HG03196 (cell line): ENCODE measurements around the gene PPARG.
"Not testable (repeated sequence)": the region's sequence is repeated elsewhere in the genome, so short reads cannot be mapped to it uniquely, and the experiment has no call there.

Experiments
- ATAC-seq: cut with Tn5 transposase; IDR thresholded peaks from one replicate; pipeline ENCODE4 v1.9.1; 2021; ENCODE audit not compliant: unreplicated experiment

PPARG gene

DNA sequence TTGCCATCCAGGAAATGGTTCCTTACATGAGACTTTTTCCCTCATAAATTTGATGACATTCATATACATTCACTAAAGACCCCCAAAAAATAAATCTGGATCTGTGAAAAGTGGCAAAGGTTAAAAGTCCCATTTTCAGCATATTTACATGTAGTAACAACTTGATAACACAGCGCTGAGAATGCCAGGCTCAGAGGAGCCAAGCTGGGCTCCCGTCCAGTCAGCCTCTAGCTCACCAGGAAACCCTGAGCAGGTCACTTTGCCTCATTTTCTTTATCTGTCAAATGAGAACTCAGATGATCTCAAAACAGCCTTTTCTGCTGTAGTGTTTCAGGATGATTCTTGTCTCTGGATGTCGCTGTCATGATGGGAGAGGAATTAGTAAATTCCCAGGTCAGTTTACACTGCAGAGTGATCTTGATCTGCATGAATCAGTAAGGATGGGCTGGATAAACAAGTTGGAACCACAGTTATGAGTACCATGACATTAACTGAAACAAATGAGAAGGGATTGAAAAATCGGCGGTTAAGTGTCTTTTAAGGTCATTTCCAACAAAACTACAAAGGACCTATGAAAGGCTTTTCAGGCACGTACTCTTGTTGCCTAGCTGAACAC lies 82.8 kb downstream of the PPARG start:
- no peak for ATAC-seq

DNA sequence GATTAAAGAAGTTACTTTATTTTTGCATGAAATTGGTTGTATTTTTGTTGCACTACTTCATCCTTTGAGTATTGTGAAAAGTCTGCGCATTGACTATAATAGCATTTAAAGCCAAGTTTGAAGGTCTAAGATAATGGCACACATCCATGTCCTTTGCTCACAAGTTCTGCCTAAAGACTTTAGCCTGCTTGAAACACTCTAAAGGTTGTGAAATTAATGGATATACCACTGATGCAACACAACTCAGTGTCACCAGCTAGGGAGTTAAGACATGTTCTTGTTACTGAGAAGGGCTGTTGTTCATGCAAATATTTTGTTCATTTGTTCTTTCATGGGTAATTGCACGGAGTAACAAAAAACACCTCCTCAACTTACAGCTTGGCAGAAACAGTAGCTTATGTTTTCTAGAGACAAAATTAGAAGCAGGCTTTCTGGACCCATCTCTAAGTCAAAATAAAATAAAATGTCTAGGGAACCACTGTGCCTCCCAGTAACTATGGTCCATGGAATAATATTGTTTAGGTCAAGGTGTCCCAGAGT lies 83.9 kb downstream of the PPARG start:
- ATAC-seq = no peak

DNA sequence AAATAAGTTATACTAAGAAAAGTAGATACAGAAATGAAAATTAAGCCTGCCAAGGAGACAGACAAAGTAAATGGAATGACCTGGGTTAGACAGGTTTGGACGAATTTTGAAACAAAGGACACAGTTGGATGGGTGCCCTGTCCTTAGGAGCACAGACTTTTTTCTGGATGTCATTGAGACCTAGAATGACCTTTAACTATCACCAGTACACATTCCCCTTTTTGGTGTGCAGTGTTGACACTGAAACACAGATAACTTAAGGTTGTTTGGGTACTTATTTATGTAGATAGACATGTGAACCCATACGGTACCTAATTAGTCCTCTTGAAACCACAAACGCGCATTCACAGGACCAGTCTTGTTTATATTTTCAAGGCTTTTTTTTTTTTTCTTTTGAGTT lies 86.7 kb downstream of the PPARG start:
- no peak for ATAC-seq

DNA sequence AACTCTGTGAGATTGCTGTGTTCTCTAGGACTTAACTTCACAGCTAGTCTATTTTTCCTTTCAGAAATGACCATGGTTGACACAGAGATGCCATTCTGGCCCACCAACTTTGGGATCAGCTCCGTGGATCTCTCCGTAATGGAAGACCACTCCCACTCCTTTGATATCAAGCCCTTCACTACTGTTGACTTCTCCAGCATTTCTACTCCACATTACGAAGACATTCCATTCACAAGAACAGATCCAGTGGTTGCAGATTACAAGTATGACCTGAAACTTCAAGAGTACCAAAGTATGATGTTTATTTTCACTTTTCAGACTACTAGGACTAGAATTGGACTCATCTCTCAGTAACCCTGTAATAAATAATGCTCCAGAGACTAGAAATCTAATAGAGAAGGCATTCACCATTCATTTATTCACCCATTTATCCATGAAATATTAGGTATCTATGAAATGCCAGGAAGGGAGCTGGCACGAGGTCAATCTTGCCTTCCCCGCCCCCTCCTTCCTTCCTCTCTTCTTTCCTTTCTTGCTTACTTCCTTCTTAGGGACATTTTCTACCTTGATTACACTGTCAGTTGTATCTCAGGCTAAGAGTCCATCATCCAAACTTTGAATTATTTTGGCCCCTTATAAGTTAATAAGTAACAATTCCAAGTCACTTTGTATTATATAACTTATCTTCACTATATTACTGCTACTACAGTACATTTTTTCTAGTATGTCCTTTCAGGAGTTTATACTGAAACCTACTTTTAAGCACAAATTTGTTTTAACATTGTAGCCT lies 91.0 kb downstream of the PPARG start:
- ATAC-seq = no peak

DNA sequence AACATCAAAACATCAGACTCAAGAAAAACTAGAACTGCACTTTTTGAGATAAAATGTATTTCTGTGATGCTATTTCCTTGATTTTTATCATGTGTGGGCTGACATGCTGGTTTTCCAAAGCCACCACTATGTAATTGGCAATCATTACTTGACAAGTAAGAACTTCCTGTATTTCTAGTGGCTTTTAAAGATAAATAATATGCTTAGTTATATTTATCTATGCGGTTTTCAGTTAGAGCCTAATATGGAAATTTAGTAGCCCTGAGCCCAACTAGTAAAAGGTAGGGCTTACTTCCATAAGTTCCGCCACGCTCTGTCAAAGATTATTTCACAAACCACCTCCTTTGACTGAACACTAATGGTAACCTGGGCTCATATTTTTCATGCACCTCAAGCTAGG lies 91.6 kb downstream of the PPARG start:
- ATAC-seq = no peak

DNA sequence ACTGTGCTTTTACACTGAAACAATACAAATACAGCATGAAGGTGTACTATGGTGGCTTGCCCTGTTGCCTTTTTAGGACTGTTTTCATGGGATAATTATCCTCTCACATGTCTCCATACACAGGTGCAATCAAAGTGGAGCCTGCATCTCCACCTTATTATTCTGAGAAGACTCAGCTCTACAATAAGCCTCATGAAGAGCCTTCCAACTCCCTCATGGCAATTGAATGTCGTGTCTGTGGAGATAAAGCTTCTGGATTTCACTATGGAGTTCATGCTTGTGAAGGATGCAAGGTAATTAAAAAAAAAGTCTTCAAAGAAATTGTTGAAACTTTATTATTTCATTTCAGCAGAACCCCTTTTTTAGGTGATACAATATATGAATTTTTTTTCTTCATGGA lies 92.3 kb downstream of the PPARG start:
- no peak for ATAC-seq

DNA sequence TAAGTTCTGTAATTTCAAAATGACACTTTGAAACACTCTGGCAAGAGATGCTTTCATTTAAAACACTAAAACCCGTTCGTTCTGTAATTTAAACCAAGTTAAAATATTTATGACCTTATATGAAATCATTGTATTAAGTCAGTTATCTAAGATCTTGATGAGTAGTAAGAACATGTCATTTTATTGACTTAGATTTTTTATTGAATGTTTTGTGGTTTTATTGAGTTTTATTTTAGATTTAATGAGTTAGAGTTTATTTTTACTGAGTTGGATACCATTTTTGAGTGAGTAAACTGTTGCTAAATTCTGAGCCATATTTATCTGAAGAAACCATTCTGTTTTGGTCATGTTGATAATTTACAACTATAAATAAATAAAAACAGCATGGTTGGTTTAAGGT lies 94.3 kb downstream of the PPARG start:
- no peak for ATAC-seq

DNA sequence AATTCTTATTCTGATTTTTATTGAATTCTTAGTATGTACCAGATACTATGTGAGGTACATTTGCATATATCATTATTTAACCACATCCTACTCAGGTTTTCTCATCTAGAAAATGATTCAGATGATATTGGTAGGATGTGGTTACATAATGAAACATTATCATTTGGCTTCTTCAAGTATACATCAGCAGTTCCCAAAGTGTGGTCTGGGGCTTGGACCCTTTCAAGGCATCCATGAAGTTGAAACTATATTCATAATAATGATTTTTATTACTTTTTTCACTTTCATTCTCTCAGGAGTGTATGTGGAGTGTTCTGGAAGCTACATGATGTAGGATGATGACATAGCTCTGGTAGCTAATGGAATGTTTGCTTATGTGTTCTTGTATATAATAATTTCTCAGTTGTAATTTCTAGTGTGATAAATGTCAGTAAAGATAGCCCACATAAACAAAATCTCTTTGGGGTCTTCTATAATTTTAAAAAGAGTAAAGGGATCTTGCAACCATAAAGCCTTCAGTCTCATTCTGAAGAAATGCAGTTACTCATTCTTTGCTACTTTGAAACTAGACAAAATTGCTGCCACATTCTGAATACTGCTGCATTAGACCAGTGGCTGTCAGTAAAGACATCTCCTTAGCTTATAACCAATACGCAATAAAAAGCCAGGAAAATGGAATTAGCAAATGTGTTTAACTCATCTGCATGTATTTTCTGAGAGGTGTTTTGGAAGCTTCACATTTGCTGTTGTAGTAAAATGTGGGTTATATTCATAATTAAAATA lies 95.8 kb downstream of the PPARG start:
- ATAC-seq = no peak

DNA sequence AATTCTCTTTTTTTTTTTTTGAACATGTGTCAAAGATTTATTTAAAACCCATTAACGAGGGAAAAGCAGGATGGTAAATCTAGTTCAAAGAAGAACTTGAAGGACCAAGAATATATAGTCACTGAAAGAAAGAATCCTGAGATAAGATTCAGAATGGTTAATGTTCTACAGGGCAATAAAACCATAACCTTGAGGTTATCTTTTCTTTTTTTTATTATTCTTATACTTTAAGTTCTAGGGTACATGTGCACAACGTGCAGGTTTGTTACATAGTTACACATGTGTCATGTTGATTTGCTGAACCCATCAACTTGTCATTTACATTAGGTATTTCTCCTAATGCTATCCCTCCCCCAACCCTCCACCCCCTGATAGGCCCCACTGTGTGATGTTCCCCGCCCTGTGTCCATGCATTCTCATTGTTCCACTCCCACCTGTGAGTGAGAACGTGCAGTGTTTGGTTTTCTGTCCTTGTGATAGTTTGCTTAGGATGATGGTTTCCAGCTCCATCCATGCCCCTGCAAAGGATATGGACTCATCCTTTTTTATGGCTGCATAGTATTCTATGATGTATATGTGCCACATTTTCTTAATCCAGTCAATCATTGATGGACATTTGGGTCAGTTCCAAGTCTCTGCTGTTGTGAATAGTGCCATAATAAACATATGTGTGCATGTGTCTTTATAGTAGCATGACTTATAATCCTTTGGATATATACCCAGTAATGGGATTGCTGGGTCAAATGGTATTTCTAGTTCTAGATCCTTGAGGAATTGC lies 97.8 kb downstream of the PPARG start:
- not testable (repeated sequence) for ATAC-seq

DNA sequence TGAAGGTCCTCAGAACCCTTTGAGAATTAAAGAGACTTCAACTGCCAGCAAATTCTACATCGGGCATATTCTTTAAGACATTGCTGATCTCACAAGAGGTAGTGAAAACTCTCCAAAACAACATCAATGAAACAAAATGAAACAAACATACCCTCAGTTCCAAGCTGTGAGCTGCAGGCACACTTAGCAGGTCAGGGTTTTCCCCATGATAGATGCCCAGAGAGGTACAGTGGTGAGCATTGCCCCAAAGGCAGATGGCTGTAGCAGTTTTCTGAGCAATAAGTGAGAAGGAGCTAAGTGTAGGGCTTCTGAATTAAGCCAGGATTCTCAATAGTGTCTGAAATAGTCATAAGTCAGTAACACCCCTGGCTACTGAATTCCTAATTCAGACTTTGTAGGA lies 99.3 kb downstream of the PPARG start:
- no peak for ATAC-seq

DNA sequence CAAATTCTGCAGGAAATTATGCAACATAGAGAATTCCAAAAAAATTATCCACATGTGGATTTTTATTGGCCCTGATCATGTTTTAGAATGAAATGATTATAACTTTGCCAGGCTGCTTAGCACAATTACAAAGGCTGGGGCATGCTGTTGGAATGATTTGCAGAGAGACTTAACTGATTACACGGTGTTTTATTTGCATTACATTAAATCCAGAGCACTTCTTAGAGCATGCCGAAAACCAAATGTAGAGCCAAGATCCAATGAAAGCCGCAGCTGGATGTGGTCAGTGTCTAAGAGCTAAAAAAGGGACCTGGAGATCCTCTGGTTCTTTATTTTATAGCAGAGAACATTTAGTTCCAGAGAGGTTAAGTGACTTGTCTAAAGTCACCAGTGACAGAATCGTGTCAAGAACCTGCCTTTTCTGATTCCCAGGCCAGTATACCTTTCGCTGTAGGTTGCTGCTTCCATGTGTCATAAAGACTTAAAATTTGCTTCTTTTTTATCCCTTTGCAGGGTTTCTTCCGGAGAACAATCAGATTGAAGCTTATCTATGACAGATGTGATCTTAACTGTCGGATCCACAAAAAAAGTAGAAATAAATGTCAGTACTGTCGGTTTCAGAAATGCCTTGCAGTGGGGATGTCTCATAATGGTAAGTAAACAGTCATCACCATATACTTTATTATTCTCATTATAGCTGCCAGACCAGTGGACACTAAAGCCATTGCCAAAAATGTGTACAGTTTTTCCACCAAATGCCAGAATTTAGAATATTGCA lies 103.4 kb downstream of the PPARG start:
- no peak for ATAC-seq

DNA sequence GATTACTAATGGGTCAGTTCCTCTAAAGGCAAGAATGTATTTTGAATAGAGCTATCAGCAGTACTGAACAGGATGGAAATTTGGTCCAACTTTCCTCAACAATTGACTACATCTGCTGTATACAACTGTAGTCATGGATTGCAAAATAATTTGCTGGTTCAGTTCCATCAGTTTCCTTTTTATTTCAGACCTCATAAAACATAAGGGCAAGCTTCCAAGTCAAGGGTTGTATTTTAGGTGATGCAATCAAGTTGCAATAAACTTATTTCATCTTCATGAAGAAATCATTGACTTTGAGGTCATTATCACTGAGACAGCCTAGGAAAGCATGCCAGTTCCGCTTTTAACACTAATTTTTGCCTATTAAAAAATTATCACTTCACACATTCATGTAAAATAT lies 105.0 kb downstream of the PPARG start:
- no peak for ATAC-seq

DNA sequence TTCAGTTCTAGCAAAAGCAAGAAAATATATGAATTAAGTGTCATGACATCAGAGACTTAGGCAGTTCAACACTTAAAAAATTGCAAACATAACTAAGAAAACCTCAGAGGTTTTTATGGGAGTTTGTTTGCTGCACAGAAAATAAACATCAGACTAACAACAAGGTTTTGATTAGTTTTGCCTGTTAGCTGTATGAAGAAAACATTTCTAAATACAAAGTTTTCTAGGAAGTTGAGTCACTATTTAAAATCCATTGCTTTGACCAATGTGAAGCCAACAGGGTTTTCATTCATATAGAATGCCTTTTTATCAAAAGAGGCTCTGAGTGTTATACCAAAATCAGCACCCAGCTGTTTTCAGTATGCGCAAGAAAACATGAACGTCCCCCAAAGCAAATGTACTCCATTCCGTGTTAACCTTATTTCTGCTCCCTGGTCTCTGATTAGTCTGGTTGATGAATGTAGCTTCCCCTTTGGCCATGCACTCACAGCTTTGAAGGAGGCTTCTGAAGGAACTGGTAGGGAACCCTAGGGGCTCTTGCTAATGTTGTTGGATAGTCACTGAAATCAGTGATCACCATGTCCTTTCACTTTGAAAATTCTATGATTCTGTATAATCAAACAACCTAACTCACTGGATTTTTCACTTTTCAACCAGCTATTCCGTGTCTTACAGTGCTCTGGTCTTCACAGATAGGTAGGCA lies 105.8 kb downstream of the PPARG start:
- ATAC-seq = peak; percentile 17

DNA sequence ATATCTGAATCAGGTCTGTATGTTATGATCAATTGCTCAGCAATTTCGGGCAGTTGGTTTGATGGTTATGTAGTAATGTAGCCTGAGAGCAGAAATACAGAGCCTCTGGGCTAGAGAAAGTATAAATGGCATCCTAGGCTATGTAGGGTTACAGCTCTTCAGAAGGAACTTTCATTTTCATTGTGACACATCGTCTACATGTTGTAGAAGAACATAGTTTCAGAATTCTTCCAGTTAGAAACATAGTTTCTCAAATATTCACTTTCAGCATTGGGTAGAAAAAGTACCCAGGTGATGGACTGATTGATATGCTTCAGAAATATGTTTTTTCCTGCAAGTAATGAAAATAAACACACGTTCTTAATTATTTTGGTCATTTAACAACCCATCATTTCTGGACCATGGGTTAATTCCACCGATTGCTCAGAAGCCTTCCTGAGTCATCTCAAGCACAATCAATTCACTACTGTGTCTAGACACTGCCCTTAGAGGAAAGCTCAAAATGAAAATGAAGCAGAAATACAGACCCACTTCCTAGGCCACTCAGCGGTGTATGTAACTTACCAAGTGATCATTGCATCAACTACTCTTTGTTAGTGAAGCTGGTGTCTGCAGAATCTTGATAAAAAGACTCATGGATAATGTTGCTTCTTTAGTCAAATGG lies 106.6 kb downstream of the PPARG start:
- peak; percentile 96 for ATAC-seq

DNA sequence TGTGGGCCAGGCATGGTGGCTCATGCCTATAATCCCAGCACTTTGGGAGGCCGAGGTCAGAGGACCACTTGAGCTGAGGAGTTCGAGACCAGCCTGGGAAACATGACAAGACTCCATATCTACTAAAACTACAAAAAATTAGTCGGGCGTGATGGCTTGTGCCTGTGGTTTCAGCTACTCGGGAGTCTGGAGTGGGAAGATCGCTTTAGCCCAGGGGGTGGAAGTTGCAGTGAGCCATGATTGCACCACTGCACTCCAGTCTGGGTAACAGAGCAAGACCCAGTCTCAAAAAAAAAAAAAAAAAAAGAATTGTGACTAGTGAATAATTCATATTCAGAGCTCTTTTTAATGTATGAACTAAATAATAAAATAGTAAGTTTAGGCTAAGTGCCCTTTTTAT lies 107.6 kb downstream of the PPARG start:
- ATAC-seq = no peak

DNA sequence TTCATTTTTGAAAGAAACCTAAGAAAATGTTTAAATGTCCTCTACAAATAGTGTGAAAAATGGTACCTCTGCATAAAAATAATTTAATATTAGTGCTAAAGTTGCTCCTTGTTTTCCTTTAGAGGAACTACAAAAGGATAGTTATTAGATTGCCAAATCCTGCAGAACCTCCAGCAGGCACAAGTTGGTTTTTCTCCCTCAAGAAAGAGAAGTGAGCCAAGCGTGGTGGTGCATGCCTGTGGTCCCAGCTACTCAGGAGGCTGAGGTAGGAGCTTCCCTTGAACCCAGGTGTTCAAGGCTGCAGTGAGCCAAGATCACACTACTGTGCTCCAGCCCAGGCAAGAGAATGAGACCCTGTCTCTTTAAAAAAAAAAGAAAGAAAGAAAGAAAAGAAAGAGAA lies 110.4 kb downstream of the PPARG start:
- no peak for ATAC-seq

DNA sequence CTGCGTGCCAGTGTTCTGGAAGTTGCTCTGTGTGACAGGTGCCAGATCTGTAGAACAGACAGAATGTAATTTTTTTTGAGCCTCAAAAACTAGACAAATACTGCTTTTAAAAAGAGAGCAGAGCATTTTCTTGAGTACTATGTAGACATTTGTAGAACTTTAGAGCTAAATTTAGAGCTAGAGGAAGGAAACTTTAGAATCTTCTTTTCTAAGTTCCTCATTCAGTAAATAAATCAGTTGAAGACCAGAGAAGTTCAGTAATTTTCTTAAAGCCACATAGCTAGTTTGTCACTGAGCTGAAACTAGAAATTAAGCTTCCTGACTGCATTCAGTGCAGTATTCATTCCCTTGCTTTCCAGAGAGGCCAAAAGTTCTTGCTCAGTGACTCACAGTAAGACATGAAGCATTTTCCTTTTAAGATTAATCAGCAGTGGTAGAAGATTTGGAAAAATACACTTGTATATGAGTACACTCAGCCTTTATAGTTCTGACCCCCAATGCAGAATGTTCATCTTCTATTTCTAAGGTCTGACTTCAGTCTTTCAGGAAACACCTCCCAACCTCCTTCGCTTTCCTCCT lies 111.8 kb downstream of the PPARG start:
- ATAC-seq = no peak

DNA sequence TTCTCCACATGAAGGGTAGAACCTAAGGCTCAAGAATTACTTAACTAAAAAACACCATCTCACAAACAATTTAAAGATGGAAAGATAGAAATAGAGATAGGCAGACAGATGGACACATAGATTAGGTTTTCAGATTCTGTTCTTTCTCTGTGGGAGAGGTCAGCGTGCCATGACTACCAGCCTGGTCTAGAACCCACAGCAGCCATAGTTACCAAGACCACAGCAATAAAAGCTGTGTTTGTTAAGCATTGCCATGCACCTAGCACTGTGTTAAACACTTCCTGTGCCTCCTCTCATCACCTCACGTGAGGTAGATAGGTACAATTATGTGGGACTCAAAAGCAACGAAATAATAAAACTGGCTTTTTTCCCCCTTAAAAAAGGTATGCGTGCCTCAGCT lies 112.3 kb downstream of the PPARG start:
- no peak for ATAC-seq
